H1 (cell line): ENCODE results near the gene GRM1. TPM values are rescaled to one million over a fixed set of nuclear protein-coding genes. Genes with fewer than 3 reads are reported as not detected.
A peak's percentile ranks its signal among the peaks of the same experiment; 100 is the strongest.

Experiments
- CTCF ChIA-PET: fragments of 300-600 bp; sonication (Branson Sonifier 250); formaldehyde crosslinking; loops from one replicate; lab custom pipeline; 2021; ENCODE audit not compliant: partially characterized antibody; lab: Charles Lee
- POLR2A ChIA-PET: fragments of 300-600 bp; sonication (Branson Sonifier 250); formaldehyde crosslinking; loops from one replicate; lab custom pipeline; 2021; ENCODE audit warnings: inconsistent platforms; ENCODE audit not compliant: partially characterized antibody; lab: Charles Lee
- DNase-seq, 2 experiments: peaks; one replicate each; pipeline versions ENCODE4 v3.0.0 to v3.0.0-alpha.2; 2010 to 2022; ENCODE audit warnings: low spot score in 2 of 2, low read depth in 1 of 2, mixed read lengths in 1 of 2
- FAIRE-seq: peaks from 2 replicates; lab custom pipeline; 2011; peaks lifted over from hg19 to GRCh38; lab: Jason Lieb, UNC
- H2AFZ ChIP-seq: 2 replicates; pipeline ENCODE4 v1.8.1; 2012; ENCODE audit warnings: low read length, inconsistent platforms
- H2AK5ac ChIP-seq: 2 replicates; pipeline ENCODE4 v1.6.1; 2013; ENCODE audit warnings: low read depth, low read length
- H2BK120ac ChIP-seq: replicated peaks from 2 replicates; pipeline ENCODE3; 2013; ENCODE audit warnings: low read depth, low read length, inconsistent platforms
- H2BK12ac ChIP-seq: 2 replicates; pipeline ENCODE4 v1.6.1; 2013; ENCODE audit warnings: low read depth, low read length
- H2BK15ac ChIP-seq: 2 replicates; pipeline ENCODE4 v1.6.1; 2013; ENCODE audit warnings: low read length
- H2BK20ac ChIP-seq: 2 replicates; pipeline ENCODE4 v1.6.1; 2013; ENCODE audit warnings: low read length
- H2BK5ac ChIP-seq: 2 replicates; pipeline ENCODE4 v1.6.1; 2013; ENCODE audit warnings: low read depth, low read length
- H3K14ac ChIP-seq: 2 replicates; pipeline ENCODE4 v1.6.1; 2013; ENCODE audit warnings: inconsistent platforms; ENCODE audit not compliant: insufficient read length
- H3K18ac ChIP-seq: 2 replicates; pipeline ENCODE4 v1.6.1; 2013; ENCODE audit warnings: low read length; ENCODE audit errors: extremely low read depth
- H3K23ac ChIP-seq: 2 replicates; pipeline ENCODE4 v1.6.1; 2013; ENCODE audit warnings: inconsistent platforms; ENCODE audit not compliant: insufficient read length
- H3K23me2 ChIP-seq: 2 replicates; pipeline ENCODE4 v1.6.1; 2013; ENCODE audit warnings: low read depth, low read length
- H3K27ac ChIP-seq: 2 replicates; pipeline ENCODE4 v1.6.1; 2011; ENCODE audit warnings: low read depth, low read length, inconsistent platforms
- H3K27me3 ChIP-seq, 4 experiments: replicated peaks in 1 of 4; 1 replicate in 1 of 4; 2 replicates in 3 of 4; pipeline versions ENCODE4 v1.6.1 to v1.8.1; 2011 to 2013; ENCODE audit warnings: low read length in 3 of 4, mild to moderate bottlenecking in 3 of 4, inconsistent platforms in 2 of 4, mixed read lengths in 2 of 4, moderate library complexity in 1 of 4; ENCODE audit not compliant: control insufficient read depth in 3 of 4, insufficient read depth in 3 of 4; ENCODE audit errors: extremely low read depth in 1 of 4
- H3K36me3 ChIP-seq, 4 experiments: 2 replicates each; pipeline versions ENCODE4 v1.6.1 to v1.8.1; 2011 to 2013; ENCODE audit warnings: mild to moderate bottlenecking in 4 of 4, low read length in 3 of 4, moderate library complexity in 2 of 4, control low read depth in 1 of 4, inconsistent platforms in 1 of 4; ENCODE audit not compliant: insufficient read depth in 4 of 4, control insufficient read depth in 2 of 4
- H3K4ac ChIP-seq: replicated peaks from 2 replicates; pipeline ENCODE3; 2013; ENCODE audit warnings: low read length, low read depth, mixed read lengths, inconsistent platforms; ENCODE audit not compliant: insufficient read length
- H3K4me1 ChIP-seq, 4 experiments: replicated peaks in 1 of 4; 1 replicate in 1 of 4; 2 replicates in 3 of 4; pipeline versions ENCODE4 v1.6.1 to v1.8.1; 2011 to 2013; ENCODE audit warnings: low read length in 3 of 4, inconsistent platforms in 2 of 4, mixed read lengths in 1 of 4; ENCODE audit not compliant: insufficient read depth in 4 of 4, control insufficient read depth in 3 of 4
- H3K4me2 ChIP-seq, 2 experiments: 2 replicates each; pipeline versions ENCODE4 v1.6.1 to v1.8.1; 2011 to 2013; ENCODE audit warnings: low read depth in 2 of 2, low read length in 2 of 2, control low read depth in 1 of 2, inconsistent platforms in 1 of 2, mild to moderate bottlenecking in 1 of 2; ENCODE audit not compliant: insufficient read depth in 1 of 2
- H3K4me3 ChIP-seq, 4 experiments: fragments of 200-600, 300-600 bp in 1 of 4; sonication (generic), shearing (Covaris generic), sonication (Bioruptor Twin) in 1 of 4; 2 replicates each; pipeline versions ENCODE4 v1.5.1 to v1.8.1; 2011 to 2016; ENCODE audit warnings: low read length in 4 of 4, low read depth in 3 of 4, control low read depth in 2 of 4, inconsistent platforms in 2 of 4, mild to moderate bottlenecking in 2 of 4, mixed read lengths in 1 of 4, moderate library complexity in 1 of 4; ENCODE audit not compliant: insufficient read depth in 2 of 4; ENCODE audit errors: extremely low read depth in 1 of 4
- H3K56ac ChIP-seq: replicated peaks from 2 replicates; pipeline ENCODE3; 2013; ENCODE audit warnings: low read depth, mild to moderate bottlenecking, mixed read lengths, low read length, inconsistent platforms; ENCODE audit not compliant: insufficient read length
- H3K79me1 ChIP-seq: 2 replicates; pipeline ENCODE4 v1.6.1; 2013; ENCODE audit warnings: low read depth, low read length, control low read depth
- H3K79me2 ChIP-seq, 2 experiments: 2 replicates each; pipeline versions ENCODE4 v1.6.1 to v1.8.1; 2012 to 2013; ENCODE audit warnings: low read length in 2 of 2, mild to moderate bottlenecking in 2 of 2, inconsistent platforms in 1 of 2; ENCODE audit not compliant: insufficient read depth in 2 of 2, control insufficient read depth in 1 of 2
- H3K9ac ChIP-seq, 4 experiments: replicated peaks in 1 of 4; 1 replicate in 1 of 4; 2 replicates in 3 of 4; pipeline versions ENCODE4 v1.6.1 to v1.8.1; 2011 to 2013; ENCODE audit warnings: low read depth in 3 of 4, low read length in 3 of 4, control low read depth in 2 of 4, mild to moderate bottlenecking in 2 of 4, moderate library complexity in 2 of 4, inconsistent platforms in 1 of 4; ENCODE audit errors: extremely low read depth in 1 of 4
- H3K9me3 ChIP-seq, 2 experiments: 2 replicates each; pipeline versions ENCODE4 v1.6.1 to v1.8.1; 2012 to 2013; ENCODE audit warnings: mild to moderate bottlenecking in 2 of 2, moderate library complexity in 2 of 2, control low read depth in 1 of 2, inconsistent platforms in 1 of 2, low read depth in 1 of 2, low read length in 1 of 2, mixed read lengths in 1 of 2; ENCODE audit not compliant: insufficient read depth in 2 of 2
- H4K20me1 ChIP-seq, 2 experiments: replicated peaks in 1 of 2; 2 replicates each; pipeline versions ENCODE3 to v1.8.1; 2011 to 2013; ENCODE audit warnings: inconsistent platforms in 2 of 2, low read length in 2 of 2, mild to moderate bottlenecking in 1 of 2; ENCODE audit not compliant: insufficient read depth in 2 of 2, control insufficient read depth in 1 of 2
- H4K5ac ChIP-seq: 2 replicates; pipeline ENCODE4 v1.6.1; 2013; ENCODE audit warnings: low read length, low read depth, mixed read lengths, inconsistent platforms; ENCODE audit not compliant: insufficient read length
- H4K8ac ChIP-seq: 2 replicates; pipeline ENCODE4 v1.8.0; 2013; ENCODE audit warnings: mild to moderate bottlenecking, moderate library complexity, low read length, inconsistent platforms; ENCODE audit not compliant: insufficient read depth; ENCODE audit errors: extremely low read depth
- H4K91ac ChIP-seq: replicated peaks from 2 replicates; pipeline ENCODE3; 2013; ENCODE audit warnings: low read length, mixed read lengths, inconsistent platforms; ENCODE audit not compliant: insufficient read length
- KDM1A ChIP-seq: fragments of 200-600, 300-600 bp; sonication (generic); IDR thresholded peaks from 2 replicates; pipeline ENCODE4 v1.7.1; 2016; ENCODE audit warnings: mild to moderate bottlenecking, low read length, borderline replicate concordance
- WGBS, 2 experiments: shearing (Covaris generic) in 1 of 2; methylation state at CpG; one replicate each; pipeline versions ENCODE4 v1.1.6 to v1.1.7; 2013 to 2015; ENCODE audit warnings: low lambda C conversion rate in 2 of 2, mixed read lengths in 2 of 2, inconsistent platforms in 1 of 2, low coverage in 1 of 2, missing lambda C conversion rate in 1 of 2; ENCODE audit not compliant: insufficient replicate concordance in 2 of 2, insufficient coverage in 1 of 2, insufficient read length in 1 of 2; ENCODE audit errors: extremely low coverage in 1 of 2, missing lambda C conversion rate in 1 of 2; 5-methylcytosine and 5-hydroxymethylcytosine counted together
- polyA plus RNA-seq, 7 experiments: library from polyadenylated mRNA; depleted of rRNA in 3 of 7; stranded (reverse) in 5 of 7; unstranded in 2 of 7; fragments of >200 nt in 5 of 7; fragments of 200-250 nt in 2 of 7; gene quantifications; 1 replicate in 5 of 7; 2 replicates in 1 of 7; 4 replicates in 1 of 7; pipeline versions ENCODE4 v1.2.1 to v1.2.3, GENCODE V29; 2011 to 2013; ENCODE audit warnings: missing spikeins in 2 of 7, mixed read lengths in 2 of 7
- total RNA-seq: library from RNA; stranded (reverse); fragmentation: NEBNext Ultra II Directional; extraction: Animal tissue kit (Norgen Biotek cat#: 25700); gene quantifications from 2 replicates; pipeline ENCODE4 v1.2.1, GENCODE V29; 2021

The GRM1 gene
- total and polyA plus RNA-seq, 2 of the 8 experiments (the other 6 are each of a cell fraction or from before 2014, with no cell fraction given), result 0.15 to 1.3 TPM

GRCh38 chr6:146149770-146150169 is 120.9 kb downstream of the GRM1 start:
- Histone ChIP-seq H4K5ac (no peak overlapping the region), H3K4me3 (no peak overlapping the region), H4K8ac (no peak overlapping the region), H3K4ac (no peak overlapping the region), H2AFZ (peak overlapping the region; percentile 91), H3K27me3 (no peaks in the 10 kb centered on the region), H3K79me1 (no peaks in the 10 kb centered on the region), H3K23me2 (no peaks in the 10 kb centered on the region; the same call in 1 of the 2 replicates), H2BK15ac (no peak overlapping the region), H3K27ac (no peak overlapping the region), H2BK5ac (no peak overlapping the region), H2BK120ac (no peak overlapping the region), H4K91ac (no peak overlapping the region), H3K4me2 (no peak overlapping the region; a peak in 1 of 4 replicates), H3K14ac (no peak overlapping the region), H2BK12ac (no peak overlapping the region), H3K9ac (no peak overlapping the region), H2BK20ac (no peak overlapping the region), H3K23ac (no peak overlapping the region), H2AK5ac (no peak overlapping the region), H3K79me2 (no peaks in the 10 kb centered on the region), H3K4me1 (peaks cover 0 to 3% (median 0%) of the 10 kb centered on the region in 4 experiments; a peak in 2 of 7 replicates), H4K20me1 (no peaks in the 10 kb centered on the region), H3K56ac (no peak overlapping the region), H3K18ac (no peak overlapping the region), H3K36me3 (no peaks in the 10 kb centered on the region; a peak in 1 of 8 replicates), H3K9me3 (no peaks in the 10 kb centered on the region)
- no peak for DNase-seq
- ChIA-PET POLR2A (no interaction called here), CTCF (interaction anchor here (1.4 kb wide), 1 partner anchor 23 kb away, joined by 5 read pairs; no protein-coding TSS in a partner anchor)
- no peak for TF ChIP-seq KDM1A
- WGBS, 2 experiments, result 67% methylated on average over 1 of the region's 1 CpG; no CpG with 5 or more reads in 1 of the 2 experiments
- FAIRE-seq, result no peak
